HEK293 (cell line): ENCODE measurements around the gene LIPA.

Experiments used
- CTCF ChIP-seq: fragments of 450-650 bp; formaldehyde crosslinking; IDR thresholded peaks from 2 replicates; pipeline ENCODE4 v1.5.1; 2016; ENCODE audit warnings: missing biosample characterization, missing genetic modification characterization
- KLF1 ChIP-seq: fragments of 450-650 bp; formaldehyde crosslinking; IDR thresholded peaks from 2 replicates; pipeline ENCODE4 v1.5.1; 2016; ENCODE audit warnings: missing biosample characterization, missing genetic modification characterization
- RBAK ChIP-seq: fragments of 450-650 bp; formaldehyde crosslinking; IDR thresholded peaks from 2 replicates; pipeline ENCODE4 v1.5.1; 2016; ENCODE audit warnings: missing biosample characterization, missing genetic modification characterization
- ZFP3 ChIP-seq: fragments of 450-650 bp; formaldehyde crosslinking; IDR thresholded peaks from 2 replicates; pipeline ENCODE4 v1.5.1; 2016; ENCODE audit warnings: low read depth, missing biosample characterization, missing genetic modification characterization
- ZNF138 ChIP-seq: fragments of 450-650 bp; formaldehyde crosslinking; IDR thresholded peaks from 2 replicates; pipeline ENCODE4 v1.5.1; 2016; ENCODE audit warnings: missing biosample characterization, missing genetic modification characterization, borderline replicate concordance
- ZNF555 ChIP-seq: fragments of 450-650 bp; formaldehyde crosslinking; conservative IDR thresholded peaks from 2 replicates; pipeline ENCODE4 v1.5.1; 2017; ENCODE audit warnings: missing biosample characterization, mild to moderate bottlenecking, missing genetic modification characterization, inconsistent platforms
- ZNF629 ChIP-seq: fragments of 450-650 bp; formaldehyde crosslinking; IDR thresholded peaks from 2 replicates; pipeline ENCODE4 v1.5.1; 2017; ENCODE audit warnings: missing biosample characterization, missing genetic modification characterization

- TF ChIP-seq ZNF629 (tag by site-specific recombination) (no peak), ZFP3 (tag by site-specific recombination) (no peak), CTCF (tag by site-specific recombination) (no peak), ZNF555 (no peak), KLF1 (tag by site-specific recombination) (no peak), RBAK (tag by site-specific recombination) (no peak), ZNF138 (tag by site-specific recombination) (no peak)
Observed at GRCh38 chr10:89255793-89256192, 4.2 kb upstream of the LIPA start.
